GM19455 (cell line): ENCODE data around the gene ZG16B.
A peak's percentile ranks its signal among the peaks of the same experiment; 100 is the strongest.

Source experiments
- ATAC-seq: cut with Tn5 transposase; IDR thresholded peaks from one replicate; pipeline ENCODE4 v1.9.1; 2021; ENCODE audit not compliant: unreplicated experiment

Gene ZG16B

GRCh38 chr16:2865651-2866050, 35.5 kb downstream of the ZG16B start:
- no peak for ATAC-seq

GRCh38 chr16:2866431-2866830, 36.3 kb downstream of the ZG16B start:
- ATAC-seq, result no peak

GRCh38 chr16:2867661-2867986, 37.5 kb downstream of the ZG16B start:
- ATAC-seq, result no peak

GRCh38 chr16:2867987-2868789, 38.1 kb downstream of the ZG16B start:
- ATAC-seq, result peak; percentile 84

- no peak for ATAC-seq
These were observed 41.8 kb downstream of the ZG16B start for GRCh38 chr16:2871926-2872325.

- no peak for ATAC-seq
These were observed 44.2 kb downstream of the ZG16B start for GRCh38 chr16:2874032-2874911.

DNA sequence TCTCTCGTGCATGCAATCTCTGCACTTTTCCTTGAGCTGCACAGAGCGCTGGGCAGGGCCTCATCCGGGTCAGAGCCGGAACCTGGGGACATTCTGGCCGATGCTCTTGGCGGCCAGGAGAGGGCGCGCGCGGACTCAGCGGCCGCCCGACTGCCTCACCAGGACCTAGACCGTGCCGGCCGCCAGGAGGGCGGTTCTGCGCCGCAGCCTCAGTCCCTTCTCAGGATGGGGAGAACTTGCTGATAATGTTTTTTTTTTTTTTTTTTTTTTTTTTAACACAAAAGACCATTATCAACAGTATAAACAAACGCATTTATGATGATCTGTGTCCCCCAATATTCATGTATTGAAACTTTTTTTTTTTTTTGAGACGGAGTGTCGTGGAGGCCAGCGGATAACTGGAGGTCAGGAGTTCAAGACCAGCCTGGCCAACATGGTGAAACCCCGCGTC, 44.8 kb downstream of the ZG16B start:
- peak; percentile 63 for ATAC-seq

DNA sequence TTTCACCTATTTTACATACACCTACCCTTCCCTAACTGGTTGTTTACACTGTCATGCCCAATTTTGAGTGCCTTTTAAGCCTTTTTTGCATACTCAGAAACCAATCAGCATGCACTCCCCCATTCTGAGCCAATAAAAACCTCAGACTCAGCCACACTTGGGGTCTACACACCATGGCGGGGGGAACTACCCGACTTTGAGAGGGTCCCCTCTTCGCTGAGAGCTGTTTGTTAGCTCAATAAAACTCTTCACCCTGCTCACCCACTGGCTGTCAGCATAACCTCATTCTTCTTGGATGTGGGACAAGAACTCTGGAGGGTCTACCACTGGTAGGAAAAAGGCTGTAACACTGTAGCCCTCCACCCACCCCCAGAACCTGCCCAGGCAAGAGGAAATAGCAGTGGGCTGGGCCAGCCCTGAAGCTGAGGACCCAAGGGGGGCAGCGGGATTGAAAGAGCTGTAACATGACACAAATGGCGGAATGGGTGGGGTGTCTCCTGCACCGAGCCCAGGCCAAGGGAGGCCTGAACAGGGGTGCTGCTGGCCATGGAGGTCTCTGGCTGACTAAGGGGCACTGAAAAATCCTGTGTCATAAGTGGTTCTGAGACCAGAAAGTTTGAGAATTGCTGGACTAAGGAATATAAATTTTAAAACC, 49.9 kb downstream of the ZG16B start:
- ATAC-seq, result no peak
